SH-SY5Y (cell line): ENCODE data around the gene FXYD3.

ENCODE experiments used
- GATA2 ChIP-seq: IDR thresholded peaks from 2 replicates; pipeline ENCODE4 v1.6.1; 2011; ENCODE audit warnings: mild to moderate bottlenecking, low read depth, low read length
- GATA3 ChIP-seq: IDR thresholded peaks from 2 replicates; pipeline ENCODE4 v1.6.1; 2011; ENCODE audit warnings: low read depth, mild to moderate bottlenecking, low read length, moderate library complexity

DNA sequence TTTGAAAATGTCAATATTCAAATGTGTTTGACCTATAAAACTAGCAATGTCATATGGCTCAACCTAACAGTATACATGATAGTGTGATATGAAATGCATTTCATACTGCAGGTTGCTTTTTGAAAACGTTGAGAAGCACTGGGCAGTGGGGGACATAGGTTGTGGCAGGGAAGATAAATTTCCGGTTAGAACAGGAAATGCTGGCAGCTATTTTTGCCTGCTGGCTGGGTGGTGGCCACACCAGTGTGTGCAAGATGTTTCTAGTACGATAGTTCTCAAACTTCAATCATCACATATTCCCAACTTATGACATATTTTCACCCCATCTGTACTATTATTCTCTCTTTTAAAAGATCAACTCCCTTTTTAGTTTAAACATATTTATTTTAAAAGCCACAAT lies 56.1 kb downstream of the FXYD3 start:
- TF ChIP-seq GATA2 (no peak), GATA3 (no peak)
